NCI-H510A treated with DMSO at 0.1 percent for 48 hours (cell line): ENCODE measurements around the gene DR1.
"Not testable (repeated sequence)": the region's sequence is repeated elsewhere in the genome, so short reads cannot be mapped to it uniquely, and the experiment has no call there.

Experiments used
- DNase-seq: peaks from one replicate; lab custom pipeline; 2025; lab: John Stamatoyannopoulos, UW

DR1 gene

GRCh38 chr1:93386268-93386667 is 40.6 kb downstream of the DR1 start:
- DNase-seq: not testable (repeated sequence)

- no peak for DNase-seq
Observed at GRCh38 chr1:93394514-93394913, 48.8 kb downstream of the DR1 start.

GRCh38 chr1:93395195-93395594 is 49.5 kb downstream of the DR1 start:
- no peak for DNase-seq

- no peak for DNase-seq
Observed at GRCh38 chr1:93399781-93400180, 54.1 kb downstream of the DR1 start.

- DNase-seq: no peak
Observed at GRCh38 chr1:93408203-93408602, 62.5 kb downstream of the DR1 start.

GRCh38 chr1:93411000-93411399 is 65.3 kb downstream of the DR1 start:
- no peak for DNase-seq

GRCh38 chr1:93414749-93415148 is 69.0 kb downstream of the DR1 start:
- DNase-seq: no peak

- DNase-seq: no peak
Observed at GRCh38 chr1:93415296-93415695, 69.6 kb downstream of the DR1 start.

GRCh38 chr1:93416183-93416582 is 70.5 kb downstream of the DR1 start:
- no peak for DNase-seq
